ENCODE results near the gene GPR155. TPM values are rescaled to one million over a fixed set of nuclear protein-coding genes. Genes with fewer than 3 reads are reported as not detected.

GPR155 gene
- total and polyA plus RNA-seq, 4 donors = 3.1 to 9.4 (median 4.4) TPM

- Histone ChIP-seq H3K36me3 (ENCODE audit: control insufficient read depth in 4 of 4, insufficient read depth in 3 of 4, low read depth in 1 of 4, low read length in 3 of 4) (peaks cover 2 to 19% (median 6%) of the 10 kb centered on the region in 4 donors), H3K27ac (ENCODE audit: low read depth in 1 of 2, low read length in 2 of 2) (no peak overlapping the region), H3K27me3 (ENCODE audit: control insufficient read depth in 4 of 4, insufficient read depth in 4 of 4, low read length in 3 of 4) (no peaks in the 10 kb centered on the region), H3K4me3 (ENCODE audit: low read depth in 1 of 3, low read length in 3 of 3) (no peak overlapping the region), H3K4me1 (ENCODE audit: control insufficient read depth in 4 of 4, insufficient read depth in 4 of 4, low read length in 3 of 4) (no peaks in the 10 kb centered on the region), H3K9ac (ENCODE audit: low read depth in 1 of 2, low read length in 2 of 2) (no peak overlapping the region), H3K9me3 (ENCODE audit: control insufficient read depth in 4 of 4, low read length in 3 of 4) (no peaks in the 10 kb centered on the region)
- WGBS = 82% methylated on average over 6 of the region's 6 CpGs
- TF ChIP-seq GABPA (IDR thresholded peaks at IDR 0.05 in 1 of 2, conservative IDR thresholded peaks at IDR 0.05 in 1 of 2) = no peak
- DNase-seq (ENCODE audit: low spot score) = no peak
Measured at GRCh38 chr2:174444761-174445160, 42.1 kb downstream of the GPR155 start.

GRCh38 chr2:174442546-174443510 is 44.0 kb downstream of the GPR155 start:
- DNase-seq (ENCODE audit: low spot score) = no peak
- no peak overlapping the region for H3K27ac ChIP-seq (ENCODE audit: low read depth in 1 of 2, low read length in 2 of 2)
- H3K9me3 ChIP-seq (ENCODE audit: control insufficient read depth in 4 of 4, low read length in 3 of 4) = no peaks in the 10 kb centered on the region
- TF ChIP-seq TAF1 (conservative IDR thresholded peaks at IDR 0.05) = no peak
- peak in 1 of 2 donors; percentile 42 for TF ChIP-seq JUND (IDR thresholded peaks at IDR 0.05)
- no peaks in the 10 kb centered on the region for H3K27me3 ChIP-seq (ENCODE audit: control insufficient read depth in 4 of 4, insufficient read depth in 4 of 4, low read length in 3 of 4)
- H3K4me1 ChIP-seq (ENCODE audit: control insufficient read depth in 4 of 4, insufficient read depth in 4 of 4, low read length in 3 of 4) = no peaks in the 10 kb centered on the region
- H3K36me3 ChIP-seq (ENCODE audit: control insufficient read depth in 4 of 4, insufficient read depth in 3 of 4, low read depth in 1 of 4, low read length in 3 of 4) = peaks cover 2 to 19% (median 5%) of the 10 kb centered on the region in 4 donors
- 89% methylated on average over 3 of the region's 3 CpGs for WGBS
- H3K4me3 ChIP-seq (ENCODE audit: low read depth in 1 of 3, low read length in 3 of 3) = no peak overlapping the region
- no peak overlapping the region for H3K9ac ChIP-seq (ENCODE audit: low read depth in 1 of 2, low read length in 2 of 2)

- H3K4me3 ChIP-seq (ENCODE audit: low read depth in 1 of 3, low read length in 3 of 3) = no peak overlapping the region
- no peak overlapping the region for H3K9ac ChIP-seq (ENCODE audit: low read depth in 1 of 2, low read length in 2 of 2)
- TF ChIP-seq REST (IDR thresholded peaks at IDR 0.05) (no peak), FOXA2 (IDR thresholded peaks at IDR 0.05) (no peak), YY1 (IDR thresholded peaks at IDR 0.05) (no peak), HNF4G (IDR thresholded peaks at IDR 0.05) (no peak), EGR1 (IDR thresholded peaks at IDR 0.05; ENCODE audit: low read depth in 2 of 2) (no peak), FOXA1 (IDR thresholded peaks at IDR 0.05) (no peak), GABPA (IDR thresholded peaks at IDR 0.05 in 1 of 2, conservative IDR thresholded peaks at IDR 0.05 in 1 of 2) (no peak), SP1 (IDR thresholded peaks at IDR 0.05) (no peak), MAX (IDR thresholded peaks at IDR 0.05) (no peak), RXRA (IDR thresholded peaks at IDR 0.05) (no peak), RAD21 (IDR thresholded peaks at IDR 0.05) (no peak), JUND (IDR thresholded peaks at IDR 0.05) (no peak), ZBTB33 (IDR thresholded peaks at IDR 0.05) (no peak), ATF3 (IDR thresholded peaks at IDR 0.05) (no peak), NR2F2 (IDR thresholded peaks at IDR 0.05) (no peak), TAF1 (conservative IDR thresholded peaks at IDR 0.05) (no peak), CTCF (IDR thresholded peaks at IDR 0.05; ENCODE audit: low read depth, low read length, missing input control) (no peak)
- no peaks in the 10 kb centered on the region for H3K27me3 ChIP-seq (ENCODE audit: control insufficient read depth in 4 of 4, insufficient read depth in 4 of 4, low read length in 3 of 4)
- H3K27ac ChIP-seq (ENCODE audit: low read depth in 1 of 2, low read length in 2 of 2) = no peak overlapping the region
- no peaks in the 10 kb centered on the region for H3K4me1 ChIP-seq (ENCODE audit: control insufficient read depth in 4 of 4, insufficient read depth in 4 of 4, low read length in 3 of 4)
- no peak for DNase-seq (ENCODE audit: low spot score)
- peaks cover 5 to 15% (median 8%) of the 10 kb centered on the region in 4 donors for H3K36me3 ChIP-seq (ENCODE audit: control insufficient read depth in 4 of 4, insufficient read depth in 3 of 4, low read depth in 1 of 4, low read length in 3 of 4)
- 90% methylated on average over 2 of the region's 2 CpGs for WGBS
- no peaks in the 10 kb centered on the region for H3K9me3 ChIP-seq (ENCODE audit: control insufficient read depth in 4 of 4, low read length in 3 of 4)
Measured at GRCh38 chr2:174439950-174440349, 46.9 kb downstream of the GPR155 start.
